ENCODE data around the gene CCR5.

Gene CCR5

DNA sequence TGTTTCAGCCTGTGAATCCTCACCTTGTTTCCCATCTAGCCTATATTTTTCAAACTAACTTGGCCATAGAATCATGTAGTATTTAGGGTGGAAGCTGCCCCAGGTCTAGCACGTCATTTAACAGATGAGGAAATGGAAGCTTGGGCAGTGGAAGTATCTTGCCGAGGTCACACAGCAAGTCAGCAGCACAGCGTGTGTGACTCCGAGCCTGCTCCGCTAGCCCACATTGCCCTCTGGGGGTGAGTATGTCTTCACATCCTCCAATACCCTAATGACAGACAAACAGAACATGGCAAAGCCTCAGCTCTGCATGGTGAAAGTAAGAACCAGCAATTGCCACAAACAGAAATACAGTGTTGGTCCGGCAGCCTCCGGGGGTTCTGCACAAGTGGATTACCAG lies 2.2 kb upstream of the CCR5 start:
- H3K79me1 ChIP-seq (ENCODE audit: low read length): no peaks in the 10 kb centered on the region

GRCh38 chr3:46369151-46369550 lies 1.6 kb upstream of the CCR5 start:
- Histone ChIP-seq H2AK5ac (ENCODE audit: low read length) (no peak overlapping the region), H3K56ac (ENCODE audit: low read length) (no peak overlapping the region), H2BK5ac (ENCODE audit: low read length) (no peak overlapping the region), H4K8ac (ENCODE audit: low read depth, low read length) (no peak overlapping the region), H3K36me3 (ENCODE audit: control insufficient read depth, insufficient read depth, low read length) (no peaks in the 10 kb centered on the region), H3K18ac (ENCODE audit: low read length) (no peak overlapping the region), H3K27me3 (ENCODE audit: insufficient read depth, low read length, poor library complexity) (no peaks in the 10 kb centered on the region), H3K23ac (ENCODE audit: low read length) (no peak overlapping the region), H3K4me1 (ENCODE audit: control insufficient read depth, low read depth, low read length) (peaks cover 1% of the 10 kb centered on the region), H3K79me2 (ENCODE audit: control insufficient read depth, insufficient read depth, low read length) (no peaks in the 10 kb centered on the region), H2BK120ac (ENCODE audit: low read depth, low read length) (no peak overlapping the region), H3K27ac (ENCODE audit: low read depth, low read length) (no peak overlapping the region), H3K4me2 (ENCODE audit: low read length) (no peak overlapping the region), H3K4me3 (ENCODE audit: low read length) (no peak overlapping the region), H3K4ac (ENCODE audit: low read depth, low read length) (no peak overlapping the region), H4K5ac (ENCODE audit: low read length) (no peak overlapping the region), H2BK15ac (replicated peaks; ENCODE audit: low read depth) (no peak overlapping the region), H3K9ac (ENCODE audit: low read length) (no peak overlapping the region), H3K79me1 (ENCODE audit: low read length) (no peaks in the 10 kb centered on the region)
- no peak for DNase-seq
- WGBS (ENCODE audit: extremely low coverage, insufficient coverage, low lambda C conversion rate): no CpG with 5 or more reads among the region's 4 CpGs

More for the DNA sequence above, 2.2 kb upstream of the CCR5 start:
- no peak overlapping the region for H2AK5ac ChIP-seq (ENCODE audit: low read length)
- no peak overlapping the region for H3K18ac ChIP-seq (ENCODE audit: low read length)
- no peaks in the 10 kb centered on the region for H3K36me3 ChIP-seq (ENCODE audit: control insufficient read depth, insufficient read depth, low read length)
- no peak overlapping the region for H3K4ac ChIP-seq (ENCODE audit: low read depth, low read length)
- no peaks in the 10 kb centered on the region for H3K79me2 ChIP-seq (ENCODE audit: control insufficient read depth, insufficient read depth, low read length)
- no peak overlapping the region for H3K27ac ChIP-seq (ENCODE audit: low read depth, low read length)
- no peak overlapping the region for H2BK120ac ChIP-seq (ENCODE audit: low read depth, low read length)
- peak; percentile 87 for DNase-seq
- H3K27me3 ChIP-seq (ENCODE audit: insufficient read depth, low read length, poor library complexity): no peaks in the 10 kb centered on the region
- H3K4me1 ChIP-seq (ENCODE audit: control insufficient read depth, low read depth, low read length): peaks cover 1% of the 10 kb centered on the region
- H2BK5ac ChIP-seq (ENCODE audit: low read length): no peak overlapping the region
- WGBS (ENCODE audit: extremely low coverage, insufficient coverage, low lambda C conversion rate): no CpG with 5 or more reads among the region's 7 CpGs
- no peak overlapping the region for H3K4me2 ChIP-seq (ENCODE audit: low read length)
- no peak overlapping the region for H3K9ac ChIP-seq (ENCODE audit: low read length)
- H2BK15ac ChIP-seq (replicated peaks; ENCODE audit: low read depth): no peak overlapping the region
- no peak overlapping the region for H4K8ac ChIP-seq (ENCODE audit: low read depth, low read length)
- no peak overlapping the region for H4K5ac ChIP-seq (ENCODE audit: low read length)
- no peak overlapping the region for H3K4me3 ChIP-seq (ENCODE audit: low read length)
- no peak overlapping the region for H3K23ac ChIP-seq (ENCODE audit: low read length)
- no peak overlapping the region for H3K56ac ChIP-seq (ENCODE audit: low read length)

DNA sequence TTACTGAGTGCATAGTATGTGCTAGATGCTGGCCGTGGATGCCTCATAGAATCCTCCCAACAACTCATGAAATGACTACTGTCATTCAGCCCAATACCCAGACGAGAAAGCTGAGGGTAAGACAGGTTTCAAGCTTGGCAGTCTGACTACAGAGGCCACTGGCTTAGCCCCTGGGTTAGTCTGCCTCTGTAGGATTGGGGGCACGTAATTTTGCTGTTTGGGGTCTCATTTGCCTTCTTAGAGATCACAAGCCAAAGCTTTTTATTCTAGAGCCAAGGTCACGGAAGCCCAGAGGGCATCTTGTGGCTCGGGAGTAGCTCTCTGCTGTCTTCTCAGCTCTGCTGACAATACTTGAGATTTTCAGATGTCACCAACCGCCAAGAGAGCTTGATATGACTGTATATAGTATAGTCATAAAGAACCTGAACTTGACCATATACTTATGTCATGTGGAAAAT lies 1.0 kb upstream of the CCR5 start:
- no peak overlapping the region for H2AK5ac ChIP-seq (ENCODE audit: low read length)
- no peaks in the 10 kb centered on the region for H3K79me1 ChIP-seq (ENCODE audit: low read length)
- DNase-seq: no peak
- no CpG with 5 or more reads among the region's 6 CpGs for WGBS (ENCODE audit: extremely low coverage, insufficient coverage, low lambda C conversion rate)
- H3K36me3 ChIP-seq (ENCODE audit: control insufficient read depth, insufficient read depth, low read length): no peaks in the 10 kb centered on the region
- H2BK15ac ChIP-seq (replicated peaks; ENCODE audit: low read depth): no peak overlapping the region
- no peak overlapping the region for H3K56ac ChIP-seq (ENCODE audit: low read length)
- no peak overlapping the region for H3K4ac ChIP-seq (ENCODE audit: low read depth, low read length)
- H3K9ac ChIP-seq (ENCODE audit: low read length): no peak overlapping the region
- H3K23ac ChIP-seq (ENCODE audit: low read length): no peak overlapping the region
- peaks cover 1% of the 10 kb centered on the region for H3K4me1 ChIP-seq (ENCODE audit: control insufficient read depth, low read depth, low read length)
- no peaks in the 10 kb centered on the region for H3K27me3 ChIP-seq (ENCODE audit: insufficient read depth, low read length, poor library complexity)
- no peak overlapping the region for H3K18ac ChIP-seq (ENCODE audit: low read length)
- no peak overlapping the region for H2BK5ac ChIP-seq (ENCODE audit: low read length)
- no peak overlapping the region for H4K5ac ChIP-seq (ENCODE audit: low read length)
- H3K4me2 ChIP-seq (ENCODE audit: low read length): no peak overlapping the region
- H3K79me2 ChIP-seq (ENCODE audit: control insufficient read depth, insufficient read depth, low read length): no peaks in the 10 kb centered on the region
- H2BK120ac ChIP-seq (ENCODE audit: low read depth, low read length): no peak overlapping the region
- H3K4me3 ChIP-seq (ENCODE audit: low read length): no peak overlapping the region
- H3K27ac ChIP-seq (ENCODE audit: low read depth, low read length): no peak overlapping the region
- no peak overlapping the region for H4K8ac ChIP-seq (ENCODE audit: low read depth, low read length)

- Histone ChIP-seq H3K27me3 (ENCODE audit: insufficient read depth, low read length, poor library complexity) (no peaks in the 10 kb centered on the region), H3K4me1 (ENCODE audit: control insufficient read depth, low read depth, low read length) (peaks cover 1% of the 10 kb centered on the region), H3K9ac (ENCODE audit: low read length) (no peak overlapping the region), H3K4me3 (ENCODE audit: low read length) (no peak overlapping the region), H3K4me2 (ENCODE audit: low read length) (no peak overlapping the region), H4K8ac (ENCODE audit: low read depth, low read length) (no peak overlapping the region), H4K5ac (ENCODE audit: low read length) (no peak overlapping the region), H2BK5ac (ENCODE audit: low read length) (no peak overlapping the region), H3K79me2 (ENCODE audit: control insufficient read depth, insufficient read depth, low read length) (no peaks in the 10 kb centered on the region), H3K18ac (ENCODE audit: low read length) (no peak overlapping the region), H3K27ac (ENCODE audit: low read depth, low read length) (no peak overlapping the region), H3K23ac (ENCODE audit: low read length) (no peak overlapping the region), H3K56ac (ENCODE audit: low read length) (no peak overlapping the region), H3K79me1 (ENCODE audit: low read length) (no peaks in the 10 kb centered on the region), H3K4ac (ENCODE audit: low read depth, low read length) (no peak overlapping the region), H2AK5ac (ENCODE audit: low read length) (no peak overlapping the region), H3K36me3 (ENCODE audit: control insufficient read depth, insufficient read depth, low read length) (no peaks in the 10 kb centered on the region), H2BK15ac (replicated peaks; ENCODE audit: low read depth) (no peak overlapping the region), H2BK120ac (ENCODE audit: low read depth, low read length) (no peak overlapping the region)
- WGBS (ENCODE audit: extremely low coverage, insufficient coverage, low lambda C conversion rate): no CpG with 5 or more reads among the region's 10 CpGs
- DNase-seq: no peak
Observed at GRCh38 chr3:46371519-46372340, 984 bp downstream of the CCR5 start.

DNA sequence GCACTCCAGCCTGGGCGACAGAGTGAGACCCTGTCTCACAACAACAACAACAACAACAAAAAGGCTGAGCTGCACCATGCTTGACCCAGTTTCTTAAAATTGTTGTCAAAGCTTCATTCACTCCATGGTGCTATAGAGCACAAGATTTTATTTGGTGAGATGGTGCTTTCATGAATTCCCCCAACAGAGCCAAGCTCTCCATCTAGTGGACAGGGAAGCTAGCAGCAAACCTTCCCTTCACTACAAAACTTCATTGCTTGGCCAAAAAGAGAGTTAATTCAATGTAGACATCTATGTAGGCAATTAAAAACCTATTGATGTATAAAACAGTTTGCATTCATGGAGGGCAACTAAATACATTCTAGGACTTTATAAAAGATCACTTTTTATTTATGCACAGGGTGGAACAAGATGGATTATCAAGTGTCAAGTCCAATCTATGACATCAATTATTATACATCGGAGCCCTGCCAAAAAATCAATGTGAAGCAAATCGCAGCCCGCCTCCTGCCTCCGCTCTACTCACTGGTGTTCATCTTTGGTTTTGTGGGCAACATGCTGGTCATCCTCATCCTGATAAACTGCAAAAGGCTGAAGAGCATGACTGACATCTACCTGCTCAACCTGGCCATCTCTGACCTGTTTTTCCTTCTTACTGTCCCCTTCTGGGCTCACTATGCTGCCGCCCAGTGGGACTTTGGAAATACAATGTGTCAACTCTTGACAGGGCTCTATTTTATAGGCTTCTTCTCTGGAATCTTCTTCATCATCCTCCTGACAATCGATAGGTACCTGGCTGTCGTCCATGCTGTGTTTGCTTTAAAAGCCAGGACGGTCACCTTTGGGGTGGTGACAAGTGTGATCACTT lies 2.0 kb downstream of the CCR5 start:
- H3K36me3 ChIP-seq (ENCODE audit: control insufficient read depth, insufficient read depth, low read length): no peaks in the 10 kb centered on the region
- no peak overlapping the region for H2BK5ac ChIP-seq (ENCODE audit: low read length)
- H2BK120ac ChIP-seq (ENCODE audit: low read depth, low read length): no peak overlapping the region
- H4K5ac ChIP-seq (ENCODE audit: low read length): no peak overlapping the region
- H3K18ac ChIP-seq (ENCODE audit: low read length): no peak overlapping the region
- no peak overlapping the region for H3K23ac ChIP-seq (ENCODE audit: low read length)
- H3K4me1 ChIP-seq (ENCODE audit: control insufficient read depth, low read depth, low read length): peaks cover 1% of the 10 kb centered on the region
- H3K79me1 ChIP-seq (ENCODE audit: low read length): no peaks in the 10 kb centered on the region
- no peak overlapping the region for H3K9ac ChIP-seq (ENCODE audit: low read length)
- peak; percentile 51 for DNase-seq
- H3K4ac ChIP-seq (ENCODE audit: low read depth, low read length): no peak overlapping the region
- no peak overlapping the region for H4K8ac ChIP-seq (ENCODE audit: low read depth, low read length)
- H3K56ac ChIP-seq (ENCODE audit: low read length): no peak overlapping the region
- H3K4me3 ChIP-seq (ENCODE audit: low read length): no peak overlapping the region
- H3K4me2 ChIP-seq (ENCODE audit: low read length): no peak overlapping the region
- no peaks in the 10 kb centered on the region for H3K79me2 ChIP-seq (ENCODE audit: control insufficient read depth, insufficient read depth, low read length)
- no peaks in the 10 kb centered on the region for H3K27me3 ChIP-seq (ENCODE audit: insufficient read depth, low read length, poor library complexity)
- no peak overlapping the region for H2BK15ac ChIP-seq (replicated peaks; ENCODE audit: low read depth)
- H3K27ac ChIP-seq (ENCODE audit: low read depth, low read length): no peak overlapping the region
- no peak overlapping the region for H2AK5ac ChIP-seq (ENCODE audit: low read length)
- WGBS (ENCODE audit: extremely low coverage, insufficient coverage, low lambda C conversion rate): no CpG with 5 or more reads among the region's 9 CpGs
